Uterus (tissue), 2 donors: ENCODE results near the gene DYDC2.

Experiments used
- POLR2A ChIP-seq, 2 donors: fragments of 450-650 bp; IDR thresholded peaks; one replicate each; pipeline ENCODE4 v1.6.1; 2016; ENCODE audit warnings: antibody characterized with exemption in 2 of 2, mild to moderate bottlenecking in 1 of 2, moderate library complexity in 1 of 2
- TF ChIP-seq, protein P1 (sequence below), 4 experiments: fragments of 200-600 bp in 2 of 4; fragments of 450-650 bp in 2 of 4; sonication (generic) in 2 of 4; IDR thresholded peaks; one replicate each; pipeline ENCODE4 v1.5.1; 2016 to 2019; ENCODE audit warnings: antibody characterized with exemption in 4 of 4, mild to moderate bottlenecking in 2 of 4, moderate library complexity in 1 of 4

DNA sequence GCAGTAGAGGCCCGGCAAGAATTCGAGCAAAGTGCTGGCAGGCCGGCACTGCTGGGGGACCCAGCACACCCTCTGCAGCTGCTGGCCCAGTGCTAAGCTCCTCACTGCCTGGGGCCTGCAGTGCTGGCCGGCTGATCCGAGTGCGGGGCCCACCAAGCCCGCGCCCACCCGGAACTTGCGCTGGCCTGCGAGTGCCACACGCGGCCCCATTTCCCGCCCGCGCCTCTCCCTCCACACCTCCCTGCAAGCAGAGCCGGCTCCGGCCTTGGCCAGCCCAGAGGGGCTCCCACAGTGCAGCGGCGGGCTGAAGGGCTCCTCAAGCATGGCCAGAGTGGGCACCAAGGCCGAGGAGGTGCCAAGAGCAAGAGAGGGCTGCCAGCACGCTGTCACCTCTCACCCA, 3.1 kb downstream of the DYDC2 start:
- TF ChIP-seq, protein P1, sequence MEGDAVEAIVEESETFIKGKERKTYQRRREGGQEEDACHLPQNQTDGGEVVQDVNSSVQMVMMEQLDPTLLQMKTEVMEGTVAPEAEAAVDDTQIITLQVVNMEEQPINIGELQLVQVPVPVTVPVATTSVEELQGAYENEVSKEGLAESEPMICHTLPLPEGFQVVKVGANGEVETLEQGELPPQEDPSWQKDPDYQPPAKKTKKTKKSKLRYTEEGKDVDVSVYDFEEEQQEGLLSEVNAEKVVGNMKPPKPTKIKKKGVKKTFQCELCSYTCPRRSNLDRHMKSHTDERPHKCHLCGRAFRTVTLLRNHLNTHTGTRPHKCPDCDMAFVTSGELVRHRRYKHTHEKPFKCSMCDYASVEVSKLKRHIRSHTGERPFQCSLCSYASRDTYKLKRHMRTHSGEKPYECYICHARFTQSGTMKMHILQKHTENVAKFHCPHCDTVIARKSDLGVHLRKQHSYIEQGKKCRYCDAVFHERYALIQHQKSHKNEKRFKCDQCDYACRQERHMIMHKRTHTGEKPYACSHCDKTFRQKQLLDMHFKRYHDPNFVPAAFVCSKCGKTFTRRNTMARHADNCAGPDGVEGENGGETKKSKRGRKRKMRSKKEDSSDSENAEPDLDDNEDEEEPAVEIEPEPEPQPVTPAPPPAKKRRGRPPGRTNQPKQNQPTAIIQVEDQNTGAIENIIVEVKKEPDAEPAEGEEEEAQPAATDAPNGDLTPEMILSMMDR (IDR thresholded peaks at IDR 0.05) = no peak
- no peak for TF ChIP-seq POLR2A (IDR thresholded peaks at IDR 0.05)
